HT1080 (cell line): ENCODE data around the gene NUP188. TPM values are rescaled to one million over a fixed set of nuclear protein-coding genes. Genes with fewer than 3 reads are reported as not detected.

Source experiments
- total RNA-seq: library from RNA; depleted of rRNA; stranded (reverse); fragments of >200 nt; shearing (Covaris generic); gene quantifications from 2 replicates; pipeline ENCODE4 v1.2.3, GENCODE V29; 2014; rRNA removed

Gene NUP188
- total RNA-seq, 1 experiment from 2014 or later = 63.6 TPM

Other genes starting within 250 kb of the NUP188 start
- 4.8 TPM in 2 replicates for gene PKN3, start 245.2 kb upstream of the NUP188 start, total RNA-seq
- gene ZDHHC12, start 223.6 kb upstream of the NUP188 start, total RNA-seq = 61.1 and 88.3 TPM in 2 replicates
- 6.6 and 12.3 TPM in 2 replicates for gene ZER1, start 175.8 kb upstream of the NUP188 start, total RNA-seq
- gene TBC1D13, start 160.4 kb upstream of the NUP188 start, total RNA-seq = 19.2 and 23.9 TPM in 2 replicates
- gene ENDOG, start 129.2 kb upstream of the NUP188 start, total RNA-seq = 22.0 and 29.3 TPM in 2 replicates
- 32.2 and 36.0 TPM in 2 replicates for gene SPOUT1, start 117.9 kb upstream of the NUP188 start, total RNA-seq
- 7.7 and 8.6 TPM in 2 replicates for gene KYAT1, start 65.7 kb upstream of the NUP188 start, total RNA-seq
- gene LRRC8A, start 65.6 kb upstream of the NUP188 start, total RNA-seq = 65.0 and 71.5 TPM in 2 replicates
- 0.16 TPM in 1 of 2 replicates, not detected in the other for gene PHYHD1, start 26.7 kb upstream of the NUP188 start, total RNA-seq
- 23.4 and 29.1 TPM in 2 replicates for gene DOLK, start 96 bp upstream of the NUP188 start, total RNA-seq
- gene SH3GLB2, start 80.6 kb downstream of the NUP188 start, total RNA-seq = 46.6 and 48.5 TPM in 2 replicates
- gene MIGA2, start 88.9 kb downstream of the NUP188 start, total RNA-seq = 12.8 and 13.7 TPM in 2 replicates
- gene DOLPP1, start 133.4 kb downstream of the NUP188 start, total RNA-seq = 20.5 and 23.8 TPM in 2 replicates
- gene CRAT, start 163.1 kb downstream of the NUP188 start, total RNA-seq = 13.4 and 18.4 TPM in 2 replicates
- 167 and 214 TPM in 2 replicates for gene PTPA, start 163.7 kb downstream of the NUP188 start, total RNA-seq
- 58.9 and 76.5 TPM in 2 replicates for gene IER5L, start 230.6 kb downstream of the NUP188 start, total RNA-seq